Measurements from ENCODE around the gene WWOX. TPM values are rescaled to one million over a fixed set of nuclear protein-coding genes. Genes with fewer than 3 reads are reported as not detected.

The WWOX gene
- total and polyA plus RNA-seq, 2 of the 4 experiments (the other 2 are of a cell fraction): 2.7 to 5.4 TPM

DNA sequence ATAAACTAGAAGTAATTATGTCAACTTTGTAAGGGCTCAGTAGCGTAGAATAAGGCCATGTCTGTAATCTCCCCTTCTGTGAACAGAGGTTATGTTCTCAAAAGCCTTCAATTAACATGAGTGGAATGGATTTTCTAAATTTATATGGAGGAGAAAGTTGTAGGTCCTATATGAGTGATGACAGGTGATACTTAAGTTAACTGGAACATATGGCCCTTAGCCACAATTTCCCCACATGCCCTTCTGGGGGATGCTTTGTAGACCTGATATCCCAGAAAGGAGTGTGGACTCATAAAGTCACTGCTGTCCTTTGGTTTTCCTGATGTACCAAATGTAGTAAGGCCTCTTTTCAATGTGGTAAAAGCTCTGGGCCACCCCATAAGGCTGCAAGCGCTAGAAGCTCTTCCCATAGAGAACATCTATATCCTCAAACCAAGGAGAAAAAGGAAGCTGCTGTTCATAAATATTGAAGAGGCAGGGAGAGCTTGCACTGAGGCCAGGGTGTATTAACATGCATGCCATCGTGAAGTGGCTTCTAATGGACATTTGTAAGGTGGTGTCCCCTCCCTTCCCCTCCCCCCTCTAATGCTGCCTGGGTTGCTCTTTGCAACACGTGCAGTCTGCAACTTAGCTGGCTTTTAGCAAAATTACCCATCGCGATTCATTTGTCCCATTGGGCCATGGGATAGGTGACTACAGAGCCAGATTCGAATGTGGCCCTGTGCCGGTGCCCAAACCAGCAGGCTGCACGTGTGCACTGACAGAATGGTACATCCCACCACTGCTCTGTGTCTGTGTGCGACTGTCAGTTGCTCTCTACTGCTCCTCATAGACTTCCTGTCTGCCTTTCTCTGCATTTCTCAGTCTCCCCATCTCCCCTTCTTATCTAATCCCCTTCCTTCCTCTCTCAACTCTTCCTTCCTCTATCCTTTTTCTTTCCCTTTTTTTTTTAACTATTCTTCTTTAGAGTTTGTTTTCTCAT, 269.0 kb downstream of the WWOX start (continued):
- TF ChIP-seq RAD21 (IDR thresholded peaks at IDR 0.05; ENCODE audit: low read length): no peak

DNA sequence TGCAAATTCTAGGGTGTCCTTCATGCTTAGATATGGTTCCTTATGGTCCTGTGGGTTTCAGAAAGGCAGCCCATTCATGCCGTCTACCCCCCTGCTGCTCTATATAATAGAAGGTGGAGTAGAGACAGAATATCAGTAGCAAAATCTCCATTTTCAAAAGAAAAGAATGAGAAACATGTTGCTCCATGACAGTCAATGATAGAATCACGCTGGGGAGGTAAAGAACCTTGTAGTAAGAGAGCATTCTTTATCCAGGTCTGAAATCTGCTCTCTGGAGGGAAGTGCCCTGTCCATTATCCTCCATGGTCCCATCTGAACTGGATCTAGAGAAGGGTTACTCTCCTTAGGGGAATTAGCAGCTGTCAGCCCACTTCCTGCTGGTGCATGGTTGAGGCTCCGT, 272.8 kb downstream of the WWOX start:
- intact Hi-C loops (cut with micrococcal nuclease): no loop called here
- TF ChIP-seq SMC3 (IDR thresholded peaks at IDR 0.05; ENCODE audit: low read depth, low read length): no peak
- TF ChIP-seq MAZ (IDR thresholded peaks at IDR 0.05; ENCODE audit: borderline replicate concordance, low read depth, low read length): no peak
- no peak for TF ChIP-seq CHD1 (IDR thresholded peaks at IDR 0.05; ENCODE audit: low read depth, low read length)
- no peak for TF ChIP-seq RCOR1 (IDR thresholded peaks at IDR 0.05; ENCODE audit: insufficient replicate concordance, low read length)
- no peak for TF ChIP-seq NFE2L2 (IDR thresholded peaks at IDR 0.05; ENCODE audit: low read depth, low read length)
- no peak for TF ChIP-seq MXI1 (IDR thresholded peaks at IDR 0.05; ENCODE audit: borderline replicate concordance, low read depth, low read length)
- no peak for TF ChIP-seq MAFK (IDR thresholded peaks at IDR 0.05; ENCODE audit: low read depth, low read length)
- no peak for TF ChIP-seq RFX5 (IDR thresholded peaks at IDR 0.05; ENCODE audit: low read depth, low read length)
- TF ChIP-seq, protein P1, sequence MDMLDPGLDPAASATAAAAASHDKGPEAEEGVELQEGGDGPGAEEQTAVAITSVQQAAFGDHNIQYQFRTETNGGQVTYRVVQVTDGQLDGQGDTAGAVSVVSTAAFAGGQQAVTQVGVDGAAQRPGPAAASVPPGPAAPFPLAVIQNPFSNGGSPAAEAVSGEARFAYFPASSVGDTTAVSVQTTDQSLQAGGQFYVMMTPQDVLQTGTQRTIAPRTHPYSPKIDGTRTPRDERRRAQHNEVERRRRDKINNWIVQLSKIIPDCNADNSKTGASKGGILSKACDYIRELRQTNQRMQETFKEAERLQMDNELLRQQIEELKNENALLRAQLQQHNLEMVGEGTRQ (IDR thresholded peaks at IDR 0.05; ENCODE audit: low read depth, low read length): no peak
- TF ChIP-seq BHLHE40 (IDR thresholded peaks at IDR 0.05; ENCODE audit: low read depth, low read length): no peak
- TF ChIP-seq, protein P2, sequence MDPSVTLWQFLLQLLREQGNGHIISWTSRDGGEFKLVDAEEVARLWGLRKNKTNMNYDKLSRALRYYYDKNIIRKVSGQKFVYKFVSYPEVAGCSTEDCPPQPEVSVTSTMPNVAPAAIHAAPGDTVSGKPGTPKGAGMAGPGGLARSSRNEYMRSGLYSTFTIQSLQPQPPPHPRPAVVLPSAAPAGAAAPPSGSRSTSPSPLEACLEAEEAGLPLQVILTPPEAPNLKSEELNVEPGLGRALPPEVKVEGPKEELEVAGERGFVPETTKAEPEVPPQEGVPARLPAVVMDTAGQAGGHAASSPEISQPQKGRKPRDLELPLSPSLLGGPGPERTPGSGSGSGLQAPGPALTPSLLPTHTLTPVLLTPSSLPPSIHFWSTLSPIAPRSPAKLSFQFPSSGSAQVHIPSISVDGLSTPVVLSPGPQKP (IDR thresholded peaks at IDR 0.05; ENCODE audit: borderline replicate concordance, low read depth, low read length): no peak

More for the DNA sequence above, 272.8 kb downstream of the WWOX start:
- no peak overlapping the region for H3K18ac ChIP-seq (ENCODE audit: low read depth, low read length)
- H3K14ac ChIP-seq (replicated peaks; ENCODE audit: low read depth, low read length): no peak overlapping the region
- no peak overlapping the region for H3K9ac ChIP-seq (ENCODE audit: low read depth, low read length)
- no peak overlapping the region for H3K4me3 ChIP-seq (ENCODE audit: insufficient read depth, low read depth, low read length)
- no CpG with 5 or more reads among the region's 3 CpGs for WGBS, 2 experiments (ENCODE audit: extremely low coverage in 2 of 2, insufficient read length in 1 of 2)
- H2AFZ ChIP-seq (replicated peaks; ENCODE audit: low read length, poor library complexity): no peak overlapping the region
- H3K4ac ChIP-seq (ENCODE audit: low read depth, low read length): no peak overlapping the region
- no peak overlapping the region for H2AK9ac ChIP-seq (replicated peaks; ENCODE audit: low read depth, low read length, poor library complexity)
- no peak for DNase-seq
- dilution Hi-C loops (cut with HindIII; ENCODE audit: low sequenced_read_pairs, unreplicated experiment) (no loop called here), in situ Hi-C loops (cut with MboI; ENCODE audit: low sequenced_read_pairs) (no loop called here)
- ChIA-PET POLR2A (ENCODE audit: unreplicated experiment) (no interaction called here), CTCF (no interaction called here)
- H3K4me1 ChIP-seq (ENCODE audit: control insufficient read depth, insufficient read depth, low read length): no peaks in the 10 kb centered on the region
- H4K91ac ChIP-seq (ENCODE audit: insufficient read depth, low read depth, low read length): no peak overlapping the region
- no peak overlapping the region for H3K4me2 ChIP-seq (ENCODE audit: low read depth, low read length)
- no peaks in the 10 kb centered on the region for H3K36me3 ChIP-seq (ENCODE audit: control insufficient read depth, insufficient read depth, low read length)
- BruUV-seq (replicated peaks): no TSS peak
- no peaks in the 10 kb centered on the region for H4K20me1 ChIP-seq (ENCODE audit: insufficient read depth, low read length)
- no peak for ATAC-seq (ENCODE audit: low read depth)
- no peaks in the 10 kb centered on the region for H3K79me1 ChIP-seq (ENCODE audit: low read depth in 1 of 2, low read length in 2 of 2)
- H3K56ac ChIP-seq (ENCODE audit: extremely low read depth, insufficient read depth, low read length): no peak overlapping the region
- H2AK5ac ChIP-seq (ENCODE audit: low read depth, low read length): no peak overlapping the region
- H3K23ac ChIP-seq (ENCODE audit: low read depth, low read length): no peak overlapping the region
- H3K27ac ChIP-seq (ENCODE audit: insufficient read depth, low read length): no peak overlapping the region
- no peak overlapping the region for H2BK5ac ChIP-seq (ENCODE audit: low read depth, low read length, poor library complexity, severe bottlenecking)
- no peaks in the 10 kb centered on the region for H3K27me3 ChIP-seq (ENCODE audit: control insufficient read depth, insufficient read depth, low read length)
- H4K5ac ChIP-seq (ENCODE audit: low read depth, low read length): no peak overlapping the region
- H4K8ac ChIP-seq (ENCODE audit: low read depth in 2 of 2, low read length in 2 of 2): no peak overlapping the region
- H3K9me1 ChIP-seq (ENCODE audit: insufficient read depth, low read length): no peaks in the 10 kb centered on the region
- H2BK20ac ChIP-seq (ENCODE audit: low read depth, low read length): no peak overlapping the region
- peaks cover 20% of the 10 kb centered on the region for H3K9me3 ChIP-seq (ENCODE audit: control insufficient read depth, insufficient read depth, low read length)
- H2BK120ac ChIP-seq (ENCODE audit: low read depth, low read length): no peak overlapping the region
- H2BK15ac ChIP-seq (ENCODE audit: low read depth, low read length): no peak overlapping the region
